ENCODE measurements around the gene ADAMTSL1.

DNA sequence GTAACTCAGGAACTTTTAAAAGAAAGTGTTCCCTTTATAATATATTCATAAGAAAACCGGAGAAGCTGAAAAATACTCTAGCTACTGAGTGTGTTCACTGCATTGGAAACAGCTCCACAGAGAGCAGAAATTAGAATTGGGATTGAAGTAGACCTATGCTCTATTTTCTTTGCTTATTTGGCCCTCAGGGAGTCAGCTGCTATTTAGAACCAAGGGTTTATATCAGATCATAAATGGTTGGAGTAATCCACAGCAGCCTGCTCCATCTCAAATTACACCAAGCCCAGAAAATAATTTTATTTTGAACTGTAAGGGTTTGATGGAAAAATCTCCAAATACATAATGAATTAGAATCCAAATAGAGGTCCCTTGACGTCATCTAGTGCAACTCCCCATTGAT is 202.6 kb downstream of the ADAMTSL1 start:
- no peak for TF ChIP-seq FOXM1 (IDR thresholded peaks at IDR 0.05; ENCODE audit: borderline replicate concordance)
- TF ChIP-seq SP1 (IDR thresholded peaks at IDR 0.05): no peak
- no peak for TF ChIP-seq LEF1 (IDR thresholded peaks at IDR 0.05; ENCODE audit: borderline replicate concordance)
- no peak for TF ChIP-seq SUZ12 (IDR thresholded peaks at IDR 0.05)
- TF ChIP-seq HDGF (IDR thresholded peaks at IDR 0.05; ENCODE audit: borderline replicate concordance): no peak
- no peak for TF ChIP-seq PKNOX1 (IDR thresholded peaks at IDR 0.05)
- TF ChIP-seq BHLHE40 (IDR thresholded peaks at IDR 0.05; ENCODE audit: borderline replicate concordance): no peak
- no peak for TF ChIP-seq CTBP1 (IDR thresholded peaks at IDR 0.05; ENCODE audit: borderline replicate concordance)

Measured in HEK293T (cell line).